Right atrium auricular region (tissue), 2 donors: ENCODE data around the gene METAP1D. TPM values are rescaled to one million over a fixed set of nuclear protein-coding genes. Genes with fewer than 3 reads are reported as not detected.
"Not testable (repeated sequence)": the region's sequence is repeated elsewhere in the genome, so short reads cannot be mapped to it uniquely, and the experiment has no call there.

ENCODE experiments used
- DNase-seq: peaks from one replicate; pipeline ENCODE4 v3.0.0-alpha.2; 2019; ENCODE audit warnings: low spot score
- H3K27ac ChIP-seq, 2 donors: fragments of 200-600 bp; sonication (generic); 1 replicate in 1 of 2; 2 replicates in 1 of 2; pipeline ENCODE4 v1.5.1; 2016 to 2019
- H3K27me3 ChIP-seq, 2 donors: fragments of 200-600 bp; sonication (generic); one replicate each; pipeline versions ENCODE4 v1.5.1 to v1.6.0; 2017 to 2019
- H3K36me3 ChIP-seq: fragments of 200-600 bp; sonication (generic); one replicate; pipeline ENCODE4 v1.5.1; 2016
- H3K4me1 ChIP-seq, 2 donors: fragments of 200-600 bp; sonication (generic); one replicate each; pipeline versions ENCODE4 v1.5.1 to v1.6.0; 2017 to 2019
- H3K4me3 ChIP-seq, 2 donors: fragments of 200-600 bp; sonication (generic); 1 replicate in 1 of 2; 2 replicates in 1 of 2; pipeline ENCODE4 v1.5.1; 2017 to 2019; ENCODE audit warnings: mild to moderate bottlenecking in 1 of 2, moderate library complexity in 1 of 2
- H3K9me3 ChIP-seq, 2 donors: fragments of 200-600 bp; sonication (generic); one replicate each; pipeline ENCODE4 v1.5.1; 2019
- CTCF ChIP-seq, 2 donors: fragments of 200-600 bp; sonication (generic); IDR thresholded peaks; one replicate each; pipeline ENCODE4 v1.5.1; 2019; ENCODE audit warnings: antibody characterized with exemption in 2 of 2
- total RNA-seq, 2 donors: library from RNA; depleted of rRNA; stranded (reverse); fragments of >200 nt; gene quantifications; one replicate each; pipeline ENCODE4 v1.1.0, GENCODE V29; 2016

Gene METAP1D
- total RNA-seq, 2 donors from 2014 or later = 2.3 to 4.7 TPM

DNA sequence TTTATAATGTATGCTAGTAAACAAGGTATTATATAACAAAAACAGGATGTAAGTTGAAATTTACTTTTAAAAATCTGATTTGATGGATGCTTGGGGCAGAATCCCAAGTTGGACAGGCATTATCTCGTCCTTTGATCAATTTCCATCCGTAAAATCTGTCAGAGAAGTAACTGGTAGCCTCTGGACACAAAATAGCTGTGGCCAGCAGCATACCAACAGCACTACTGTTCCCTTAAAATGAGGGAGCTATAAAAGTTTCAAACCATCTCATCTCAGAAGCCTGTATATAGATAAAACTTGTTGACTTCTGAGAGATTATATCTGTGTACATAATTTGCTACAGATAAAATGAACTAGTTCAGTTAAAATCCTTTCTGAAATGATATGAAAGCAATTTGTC, 14.7 kb upstream of the METAP1D start:
- H3K4me3 ChIP-seq = no peak overlapping the region
- no peaks in the 10 kb centered on the region for H3K27me3 ChIP-seq
- no peak for TF ChIP-seq CTCF (IDR thresholded peaks at IDR 0.05)
- H3K4me1 ChIP-seq = no peaks in the 10 kb centered on the region
- no peak for DNase-seq
- no peaks in the 10 kb centered on the region for H3K9me3 ChIP-seq
- peaks cover 14% of the 10 kb centered on the region for H3K36me3 ChIP-seq
- no peak overlapping the region for H3K27ac ChIP-seq

GRCh38 chr2:171986778-171987177, 13.0 kb upstream of the METAP1D start:
- Histone ChIP-seq H3K36me3 (peaks cover 8% of the 10 kb centered on the region), H3K9me3 (no peaks in the 10 kb centered on the region), H3K4me3 (no peak overlapping the region), H3K4me1 (no peaks in the 10 kb centered on the region), H3K27ac (no peak overlapping the region), H3K27me3 (no peaks in the 10 kb centered on the region)
- no peak for DNase-seq
- no peak for TF ChIP-seq CTCF (IDR thresholded peaks at IDR 0.05)

GRCh38 chr2:171991027-171991426, 8.7 kb upstream of the METAP1D start:
- H3K36me3 ChIP-seq = no peaks in the 10 kb centered on the region
- DNase-seq = no peak
- no peak overlapping the region for H3K27ac ChIP-seq
- H3K27me3 ChIP-seq = no peaks in the 10 kb centered on the region
- no peaks in the 10 kb centered on the region for H3K4me1 ChIP-seq
- H3K9me3 ChIP-seq = no peaks in the 10 kb centered on the region
- no peak overlapping the region for H3K4me3 ChIP-seq
- no peak for TF ChIP-seq CTCF (IDR thresholded peaks at IDR 0.05)

GRCh38 chr2:171995586-171995985, 4.2 kb upstream of the METAP1D start:
- no peaks in the 10 kb centered on the region for H3K9me3 ChIP-seq
- no peaks in the 10 kb centered on the region for H3K36me3 ChIP-seq
- H3K27me3 ChIP-seq = no peaks in the 10 kb centered on the region
- no peak for TF ChIP-seq CTCF (IDR thresholded peaks at IDR 0.05)
- H3K4me1 ChIP-seq = peaks cover 0 to 12% of the 10 kb centered on the region in 2 donors
- no peak for DNase-seq
- no peak overlapping the region for H3K4me3 ChIP-seq
- H3K27ac ChIP-seq = no peak overlapping the region

DNA sequence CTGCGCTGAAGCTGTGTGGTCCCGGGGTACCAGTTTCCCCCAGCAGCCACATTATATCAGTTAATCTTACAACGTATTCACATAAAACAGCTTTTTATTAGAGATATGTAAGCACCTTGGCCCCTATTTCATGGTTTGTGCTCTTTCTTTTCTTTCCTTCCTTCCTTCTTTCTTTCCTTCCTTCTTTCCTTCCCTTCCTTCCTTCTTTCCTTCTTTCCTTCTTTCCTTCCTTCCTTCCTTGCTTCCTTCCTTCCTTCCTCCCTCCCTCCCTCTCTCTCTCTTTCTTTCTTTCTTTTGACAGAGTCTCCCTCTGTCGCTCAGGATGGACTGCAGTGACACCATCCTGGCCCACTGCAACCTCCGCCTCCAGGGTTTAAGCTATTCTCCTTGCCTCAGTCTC, 3.7 kb upstream of the METAP1D start:
- H3K9me3 ChIP-seq = no peaks in the 10 kb centered on the region
- H3K36me3 ChIP-seq = no peaks in the 10 kb centered on the region
- H3K4me3 ChIP-seq = no peak overlapping the region
- no peak for DNase-seq
- no peak for TF ChIP-seq CTCF (IDR thresholded peaks at IDR 0.05)
- H3K4me1 ChIP-seq = peaks cover 0 to 13% of the 10 kb centered on the region in 2 donors
- no peaks in the 10 kb centered on the region for H3K27me3 ChIP-seq
- no peak overlapping the region for H3K27ac ChIP-seq

DNA sequence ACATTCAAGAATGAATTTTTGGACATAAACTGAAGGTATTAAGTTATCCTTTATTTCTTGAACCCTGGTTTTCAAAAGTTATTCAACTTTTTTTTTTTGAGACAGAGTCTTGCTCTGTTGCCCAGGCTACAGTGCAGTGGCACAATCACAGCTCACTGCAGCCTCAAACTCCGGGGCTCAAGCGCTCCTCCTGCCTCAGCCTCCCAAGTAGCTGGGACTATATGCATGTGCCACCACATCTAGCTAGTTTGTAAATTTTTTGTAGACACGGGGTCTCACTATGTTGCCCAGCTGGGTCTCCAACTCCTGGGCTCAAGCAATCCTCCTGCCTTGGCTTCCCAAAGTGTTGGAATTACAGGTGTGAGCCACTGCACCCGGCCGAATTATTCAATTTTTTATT, 2.7 kb upstream of the METAP1D start:
- not testable (repeated sequence) for H3K36me3 ChIP-seq, H3K4me3 ChIP-seq, H3K27ac ChIP-seq, H3K27me3 ChIP-seq, DNase-seq, H3K9me3 ChIP-seq
- H3K4me1 ChIP-seq = peaks cover 0 to 13% of the 10 kb centered on the region in 2 donors
